Heart left ventricle (tissue), 13 donors: ENCODE data around the gene NFKB2.

Experiments
- POLR2A ChIP-seq, 2 donors: fragments of 450-650 bp; IDR thresholded peaks; one replicate each; pipeline ENCODE4 v1.6.1; 2017; ENCODE audit warnings: antibody characterized with exemption in 2 of 2, mild to moderate bottlenecking in 2 of 2, moderate library complexity in 2 of 2
- TF ChIP-seq, protein P1 (sequence below), 12 donors: fragments of 200-600 bp; sonication (generic) in 4 of 12; IDR thresholded peaks; one replicate each; pipeline versions ENCODE4 v1.5.0 to v1.8.0; 2018 to 2022; ENCODE audit warnings: antibody characterized with exemption in 12 of 12, mild to moderate bottlenecking in 5 of 12
- donor health status: ischemic (EF 13 %, LVEDD 7.1; RV severe dilation, severe dysfunction).
- donor health status: DM: no; HTN: yes; CAD: no.
- donor health status: DM: no; HTN: no; CAD: no.
- donor health status: ischemic (EF 25% LVEDD 6.9; RV normal size, moderate dysfunction).
- donor health status: ischemic (EF 25% LVEDD 5.7; RV mildly dilated, moderate dysfunction).
- donor health status: ischemic (EF 35%, LVEDD 5.7; RV mildly dilated, moderate dysfunction).
- donor health status: nonischemic (EF 11% LVEDD 7.7; RV severe dilation, severe dysfunction).
- donor health status: DM: yes; HTN: yes; CAD: no.
- donor health status: PGD.
- donor health status: ischemic (EF 29% LVEDD 5.4; RV normal size, mild dysfunction).
- donor health status: nonischemic (EF 23%, LVEDD 6.1; RV moderate dilation, normal function).

DNA sequence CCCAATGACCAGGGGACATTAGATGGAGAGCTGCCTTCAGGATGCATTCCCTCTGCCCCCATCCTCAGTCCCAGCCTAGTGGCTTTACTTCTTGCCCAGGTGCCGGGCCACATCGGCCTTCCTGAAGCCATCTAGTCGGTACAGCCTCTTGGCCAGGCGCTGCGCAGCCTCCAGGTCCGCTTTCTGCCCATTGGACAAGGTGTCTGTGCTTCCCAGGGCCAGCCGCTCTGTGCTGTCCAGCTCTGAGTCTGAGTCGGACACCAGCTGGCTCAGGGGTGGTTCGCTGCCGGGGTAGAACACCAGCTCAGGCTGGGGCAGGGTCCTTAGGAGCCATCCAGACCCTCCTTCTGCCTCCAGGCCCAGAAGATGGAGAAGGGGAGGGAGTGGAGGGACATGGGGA lies 16.8 kb downstream of the NFKB2 start:
- TF ChIP-seq POLR2A (IDR thresholded peaks at IDR 0.05) = no peak
- TF ChIP-seq, protein P1, sequence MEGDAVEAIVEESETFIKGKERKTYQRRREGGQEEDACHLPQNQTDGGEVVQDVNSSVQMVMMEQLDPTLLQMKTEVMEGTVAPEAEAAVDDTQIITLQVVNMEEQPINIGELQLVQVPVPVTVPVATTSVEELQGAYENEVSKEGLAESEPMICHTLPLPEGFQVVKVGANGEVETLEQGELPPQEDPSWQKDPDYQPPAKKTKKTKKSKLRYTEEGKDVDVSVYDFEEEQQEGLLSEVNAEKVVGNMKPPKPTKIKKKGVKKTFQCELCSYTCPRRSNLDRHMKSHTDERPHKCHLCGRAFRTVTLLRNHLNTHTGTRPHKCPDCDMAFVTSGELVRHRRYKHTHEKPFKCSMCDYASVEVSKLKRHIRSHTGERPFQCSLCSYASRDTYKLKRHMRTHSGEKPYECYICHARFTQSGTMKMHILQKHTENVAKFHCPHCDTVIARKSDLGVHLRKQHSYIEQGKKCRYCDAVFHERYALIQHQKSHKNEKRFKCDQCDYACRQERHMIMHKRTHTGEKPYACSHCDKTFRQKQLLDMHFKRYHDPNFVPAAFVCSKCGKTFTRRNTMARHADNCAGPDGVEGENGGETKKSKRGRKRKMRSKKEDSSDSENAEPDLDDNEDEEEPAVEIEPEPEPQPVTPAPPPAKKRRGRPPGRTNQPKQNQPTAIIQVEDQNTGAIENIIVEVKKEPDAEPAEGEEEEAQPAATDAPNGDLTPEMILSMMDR (IDR thresholded peaks at IDR 0.05) = no peak
